NCI-H446 (cell line): ENCODE results near the gene JAK2.
"Not testable (repeated sequence)": the region's sequence is repeated elsewhere in the genome, so short reads cannot be mapped to it uniquely, and the experiment has no call there.

Experiments used
- DNase-seq, 2 experiments: peaks; one replicate each; lab custom pipeline; 2025; lab: John Stamatoyannopoulos, UW

JAK2 gene

DNA sequence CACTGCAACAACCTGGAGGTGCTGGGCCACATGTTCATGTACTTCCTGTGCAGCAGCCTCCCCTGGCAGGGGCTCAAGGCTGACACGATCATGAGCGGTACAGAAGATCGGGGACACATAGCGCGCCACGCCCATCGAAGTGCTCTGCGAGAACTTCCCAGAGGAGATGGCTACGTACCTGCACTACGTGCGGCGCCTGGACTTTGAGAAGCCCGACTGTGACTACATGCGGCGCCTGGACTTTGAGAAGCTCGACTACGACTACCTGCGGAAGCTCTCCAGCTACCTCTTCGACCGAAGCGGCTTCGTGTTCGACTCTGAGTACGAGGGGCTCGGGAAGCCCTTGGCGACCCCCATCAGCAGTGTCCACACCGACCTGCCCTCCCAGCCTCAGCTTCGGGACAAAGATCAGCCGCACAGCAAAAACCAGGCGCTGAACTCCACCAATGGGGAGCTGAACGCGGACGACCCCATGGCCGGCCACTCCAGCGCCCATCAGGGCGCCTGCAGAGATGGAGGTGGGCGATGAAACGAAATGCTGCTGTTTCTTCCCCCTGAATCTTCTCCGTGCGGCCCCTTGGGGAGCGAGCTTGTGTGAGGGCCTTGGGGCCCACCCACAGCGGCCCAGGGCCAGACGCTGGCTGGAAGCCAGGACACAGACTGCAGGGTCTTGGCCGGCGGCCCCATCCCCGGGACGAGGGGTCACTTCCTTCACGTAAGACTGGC lies 56.5 kb downstream of the JAK2 start:
- no peak for DNase-seq

- DNase-seq: no peak
These were observed 57.6 kb downstream of the JAK2 start for GRCh38 chr9:5042661-5043178.

DNA sequence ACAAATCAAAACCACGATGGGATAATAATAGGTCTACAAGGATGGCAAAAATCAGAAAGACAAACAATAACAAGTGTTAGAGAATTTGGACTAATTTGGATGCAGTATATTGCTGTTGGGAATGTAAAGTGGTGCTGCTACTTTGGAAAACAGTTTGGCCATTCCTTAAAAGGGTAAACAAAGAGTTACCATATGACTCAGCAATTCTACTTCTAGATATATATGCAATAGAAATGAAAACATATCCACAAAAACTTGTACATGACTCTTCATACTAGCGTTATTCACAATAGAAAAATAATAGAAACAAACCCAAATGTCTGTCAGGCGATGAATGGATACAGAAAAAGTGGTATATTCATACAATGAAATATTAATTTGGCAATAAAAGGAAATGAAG lies 58.3 kb downstream of the JAK2 start:
- DNase-seq: no peak

DNA sequence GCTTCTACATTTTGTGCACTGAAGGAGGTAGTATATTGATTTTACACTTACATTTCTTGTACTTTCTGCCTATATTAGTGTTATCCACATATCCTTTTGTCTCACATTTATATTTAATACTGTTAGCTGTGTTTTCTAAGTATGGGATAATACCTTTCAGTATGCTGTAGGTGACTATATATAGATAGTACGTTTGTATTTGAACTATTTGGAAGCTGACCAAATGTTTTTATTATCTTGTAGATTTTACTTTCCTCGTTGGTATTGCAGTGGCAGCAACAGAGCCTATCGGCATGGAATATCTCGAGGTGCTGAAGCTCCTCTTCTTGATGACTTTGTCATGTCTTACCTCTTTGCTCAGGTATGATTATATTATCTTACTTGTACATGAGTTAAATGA lies 59.1 kb downstream of the JAK2 start:
- no peak for DNase-seq

DNA sequence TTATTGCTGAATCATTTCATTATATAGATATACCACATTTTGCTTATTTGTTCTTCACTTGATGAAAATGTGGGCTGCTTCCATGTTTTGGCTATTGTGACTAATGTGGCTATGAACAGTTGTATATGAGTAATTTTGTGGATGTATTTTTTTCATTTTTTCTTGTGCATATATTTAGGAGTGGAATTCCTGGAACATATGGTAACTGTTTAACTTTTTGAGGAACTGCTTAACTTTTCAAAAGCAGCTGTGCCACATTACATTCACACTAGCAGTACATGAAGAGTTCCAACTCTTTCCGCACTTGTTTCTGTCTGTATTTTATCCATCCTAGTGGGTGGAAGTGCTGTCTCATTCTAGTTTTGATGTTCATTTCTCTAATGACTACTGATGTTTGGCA lies 67.8 kb downstream of the JAK2 start:
- DNase-seq: no peak

- DNase-seq: no peak
These were observed 77.6 kb downstream of the JAK2 start for GRCh38 chr9:5062631-5063030.

DNA sequence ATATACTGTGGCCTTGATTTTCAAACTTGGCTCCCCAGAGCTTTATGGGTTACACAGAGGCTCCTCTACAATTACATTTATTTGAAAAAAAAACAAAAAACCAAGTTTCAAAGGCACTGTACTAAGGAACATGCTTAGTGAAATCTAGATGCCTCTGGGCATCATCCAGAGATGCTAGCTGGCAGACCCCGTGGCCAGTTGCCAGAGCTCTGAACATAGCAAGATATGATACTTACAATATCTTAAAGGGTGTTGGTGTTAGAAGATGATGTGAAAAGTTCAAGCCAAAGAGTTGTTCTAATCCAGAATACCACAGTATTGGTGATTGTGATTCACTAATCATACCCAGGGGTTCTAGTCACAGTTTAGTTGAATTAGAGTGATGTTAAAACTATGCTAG lies 87.8 kb downstream of the JAK2 start:
- no peak for DNase-seq

GRCh38 chr9:5073701-5074100 lies 88.6 kb downstream of the JAK2 start:
- no peak for DNase-seq

DNA sequence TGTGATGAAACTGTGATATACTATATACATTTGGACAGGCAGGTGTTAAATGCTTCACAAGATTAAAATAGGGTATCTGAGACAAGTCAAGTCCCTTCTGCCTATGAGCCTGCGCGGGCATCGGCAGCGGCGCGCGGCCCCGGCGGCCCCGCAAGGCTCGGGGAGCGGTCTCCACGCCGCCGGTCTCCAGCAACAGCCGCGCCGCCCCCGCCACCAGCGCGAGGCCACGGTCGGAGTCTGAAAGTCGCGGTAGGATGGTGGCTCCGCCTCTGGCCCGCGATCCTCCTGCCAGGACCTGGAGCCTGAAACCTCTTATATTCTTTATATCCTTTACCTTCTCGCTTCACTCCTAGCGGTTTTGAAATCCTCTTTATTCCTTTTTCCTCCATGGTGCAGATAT lies 100.9 kb downstream of the JAK2 start:
- DNase-seq: no peak

GRCh38 chr9:5089737-5090136 lies 104.7 kb downstream of the JAK2 start:
- DNase-seq: no peak

- DNase-seq: no peak
These were observed 110.7 kb downstream of the JAK2 start for GRCh38 chr9:5095795-5096194.

DNA sequence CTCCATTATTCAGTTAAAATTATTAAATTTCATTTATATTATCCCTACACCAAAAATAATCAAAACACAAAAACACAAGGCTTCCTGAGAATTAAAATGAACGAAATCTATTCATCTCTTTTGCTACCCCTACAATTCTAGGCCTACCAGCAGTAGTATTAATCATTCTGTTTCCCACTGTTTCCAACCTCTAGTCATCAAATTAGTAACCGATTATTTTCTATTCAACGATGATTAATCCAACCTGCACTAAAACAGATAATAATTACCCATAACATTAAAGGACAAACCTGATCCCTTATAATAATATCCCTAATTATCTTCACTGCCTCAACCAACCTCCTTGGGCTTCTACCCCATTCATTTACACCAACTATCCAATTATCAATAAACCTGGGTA lies 114.4 kb downstream of the JAK2 start:
- DNase-seq: no peak

DNA sequence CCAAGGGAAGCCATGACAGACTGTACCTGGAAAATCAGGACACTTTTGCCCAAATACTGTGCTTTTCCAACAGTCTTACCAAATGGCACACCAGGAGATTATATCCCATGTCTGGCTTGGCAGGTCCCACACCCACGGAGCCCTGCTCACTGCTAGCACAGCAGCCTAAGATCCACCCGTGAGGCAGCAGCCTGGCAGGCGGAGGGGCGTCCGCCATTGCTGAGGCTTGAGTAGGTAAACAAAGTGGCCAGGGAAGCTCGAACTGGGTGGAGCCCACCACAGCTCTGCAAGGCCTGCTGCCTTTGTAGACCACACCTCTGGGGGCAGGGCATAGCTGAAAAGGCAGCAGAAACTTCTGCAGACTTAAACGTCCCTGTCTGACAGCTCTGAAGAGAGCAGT lies 116.1 kb downstream of the JAK2 start:
- DNase-seq: not testable (repeated sequence)

- not testable (repeated sequence) for DNase-seq
These were observed 121.4 kb downstream of the JAK2 start for GRCh38 chr9:5106517-5106916.

DNA sequence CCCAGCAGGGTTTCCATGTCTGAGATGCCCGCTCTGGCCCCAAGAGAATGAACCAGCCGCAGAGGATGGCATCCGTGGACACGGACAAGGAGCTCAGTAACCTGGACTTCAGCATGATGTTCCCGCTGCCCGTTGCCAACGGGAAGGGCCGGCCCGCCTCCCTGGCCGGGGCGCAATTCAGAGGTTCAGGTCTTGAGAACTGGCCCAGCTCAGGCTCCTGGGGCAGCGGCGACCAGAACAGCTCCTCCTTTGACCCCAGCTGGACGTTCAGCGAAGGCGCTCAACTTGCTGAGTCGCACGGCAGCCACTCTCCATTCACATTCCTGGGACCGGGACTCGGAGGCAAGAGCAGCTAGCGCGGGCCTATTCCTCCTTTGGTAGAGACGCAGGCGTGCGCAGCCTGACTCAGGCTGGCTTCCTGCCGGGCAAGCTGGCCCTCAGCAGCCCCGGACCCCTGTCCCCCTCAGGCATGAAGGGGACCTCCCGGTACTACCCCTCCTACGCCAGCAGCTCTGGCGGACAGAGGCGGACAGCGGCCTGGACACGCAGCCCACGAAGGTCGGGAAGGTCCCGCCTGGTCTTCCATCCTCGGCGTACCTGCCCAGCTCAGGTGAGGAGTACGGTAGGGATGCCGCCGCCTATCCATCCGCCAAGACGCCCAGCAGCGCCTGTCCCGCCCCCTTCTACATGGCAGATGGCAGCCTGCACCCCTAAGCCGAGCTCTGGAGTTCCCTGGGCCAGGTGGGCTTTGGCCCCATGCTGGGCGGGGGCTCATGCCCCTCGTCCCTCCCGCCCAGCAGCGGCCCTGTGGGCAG lies 126.0 kb downstream of the JAK2 start:
- no peak for DNase-seq

- no peak for DNase-seq
These were observed 126.6 kb downstream of the JAK2 start for GRCh38 chr9:5111696-5112095.

GRCh38 chr9:5112109-5112592 lies 127.1 kb downstream of the JAK2 start:
- no peak for DNase-seq

DNA sequence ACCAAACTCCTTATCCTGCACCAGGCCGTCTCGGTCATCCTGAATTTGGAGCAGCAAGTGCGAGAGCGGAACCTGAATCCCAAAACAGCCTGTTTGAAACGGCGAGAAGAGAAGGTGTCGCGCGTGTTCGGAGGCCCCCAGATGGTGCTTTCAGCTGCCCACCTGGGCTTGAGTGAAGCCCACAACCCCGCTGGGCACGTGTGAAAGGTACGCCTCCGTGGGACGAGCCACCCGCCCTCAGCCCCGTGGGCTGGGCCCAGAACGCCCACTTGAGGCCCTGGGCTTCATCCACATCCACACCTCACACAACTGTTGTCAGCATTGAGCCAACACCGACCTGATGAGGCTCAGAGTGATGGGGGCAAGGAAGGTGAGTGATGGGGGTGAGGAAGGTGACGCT lies 127.6 kb downstream of the JAK2 start:
- DNase-seq: no peak

GRCh38 chr9:5113523-5113922 lies 128.5 kb downstream of the JAK2 start:
- no peak for DNase-seq

- DNase-seq: no peak
These were observed 129.1 kb downstream of the JAK2 start for GRCh38 chr9:5113994-5114748.

- DNase-seq: no peak
These were observed 137.0 kb downstream of the JAK2 start for GRCh38 chr9:5122116-5122515.

GRCh38 chr9:5122516-5122915 lies 137.4 kb downstream of the JAK2 start:
- no peak for DNase-seq
